NCI-H510A (cell line): Measurements from ENCODE around the gene CD46.
"Not testable (repeated sequence)": the region's sequence is repeated elsewhere in the genome, so short reads cannot be mapped to it uniquely, and the experiment has no call there.

ENCODE experiments used
- DNase-seq: peaks from one replicate; lab custom pipeline; 2025; lab: John Stamatoyannopoulos, UW

The CD46 gene

GRCh38 chr1:207750631-207751305 is 1.1 kb upstream of the CD46 start:
- DNase-seq, result no peak

DNA sequence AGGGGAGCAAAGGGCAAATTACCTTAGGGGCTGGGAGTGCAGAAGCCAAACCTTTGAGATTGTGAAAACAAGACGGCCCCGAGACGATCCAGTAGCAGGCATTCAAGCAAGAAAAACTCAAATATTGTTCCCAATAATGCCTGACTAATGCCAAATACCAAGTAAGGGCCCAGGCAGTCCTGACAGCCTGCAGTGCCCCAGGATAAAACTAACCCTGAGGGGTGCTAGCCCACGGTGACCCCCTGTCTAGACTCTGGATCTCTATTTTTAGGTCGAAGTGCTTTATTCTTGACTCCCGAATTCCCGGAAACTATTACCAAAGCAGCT is 428 bp upstream of the CD46 start:
- not testable (repeated sequence) for DNase-seq

- DNase-seq, result peak; percentile 17
Observed at GRCh38 chr1:207752456-207752998, 673 bp downstream of the CD46 start.

DNA sequence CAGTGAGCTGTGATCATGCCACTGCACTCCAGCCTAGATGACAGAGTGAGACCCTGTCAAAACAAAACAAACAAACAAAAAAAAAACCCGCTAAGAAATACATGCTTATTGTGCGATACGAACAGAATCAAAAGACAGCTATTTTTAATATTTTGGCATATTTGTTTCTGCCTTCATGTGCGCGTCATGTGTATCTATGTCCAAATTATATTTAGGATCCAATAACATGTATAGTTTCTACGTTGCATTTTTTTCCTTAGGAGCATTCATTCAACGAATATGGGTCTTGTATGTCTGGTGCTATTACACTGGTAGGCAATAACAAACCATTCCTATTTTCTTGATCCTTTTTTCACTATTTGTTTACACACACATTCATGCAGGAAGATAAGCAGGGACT is 1.8 kb downstream of the CD46 start:
- no peak for DNase-seq

DNA sequence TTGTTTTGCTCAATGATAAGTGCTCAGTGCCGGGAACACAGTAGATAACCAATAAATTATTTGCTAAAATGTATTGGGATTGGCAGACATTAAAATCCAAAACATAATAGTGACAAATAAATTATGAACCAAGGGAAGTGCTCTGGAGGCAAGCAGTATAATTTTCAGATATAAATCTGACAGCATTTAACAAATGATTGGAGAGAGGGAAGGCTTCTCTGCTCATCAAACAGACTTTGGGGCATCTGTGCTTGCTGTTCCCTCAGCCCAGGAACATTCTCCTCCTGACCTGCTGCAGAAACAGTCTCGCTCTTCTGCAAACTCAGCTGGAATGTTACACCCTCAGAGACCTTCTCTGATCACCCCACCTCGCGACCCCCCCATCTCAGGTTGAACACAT is 2.2 kb downstream of the CD46 start:
- no peak for DNase-seq

GRCh38 chr1:207754974-207755700 is 3.3 kb downstream of the CD46 start:
- no peak for DNase-seq

DNA sequence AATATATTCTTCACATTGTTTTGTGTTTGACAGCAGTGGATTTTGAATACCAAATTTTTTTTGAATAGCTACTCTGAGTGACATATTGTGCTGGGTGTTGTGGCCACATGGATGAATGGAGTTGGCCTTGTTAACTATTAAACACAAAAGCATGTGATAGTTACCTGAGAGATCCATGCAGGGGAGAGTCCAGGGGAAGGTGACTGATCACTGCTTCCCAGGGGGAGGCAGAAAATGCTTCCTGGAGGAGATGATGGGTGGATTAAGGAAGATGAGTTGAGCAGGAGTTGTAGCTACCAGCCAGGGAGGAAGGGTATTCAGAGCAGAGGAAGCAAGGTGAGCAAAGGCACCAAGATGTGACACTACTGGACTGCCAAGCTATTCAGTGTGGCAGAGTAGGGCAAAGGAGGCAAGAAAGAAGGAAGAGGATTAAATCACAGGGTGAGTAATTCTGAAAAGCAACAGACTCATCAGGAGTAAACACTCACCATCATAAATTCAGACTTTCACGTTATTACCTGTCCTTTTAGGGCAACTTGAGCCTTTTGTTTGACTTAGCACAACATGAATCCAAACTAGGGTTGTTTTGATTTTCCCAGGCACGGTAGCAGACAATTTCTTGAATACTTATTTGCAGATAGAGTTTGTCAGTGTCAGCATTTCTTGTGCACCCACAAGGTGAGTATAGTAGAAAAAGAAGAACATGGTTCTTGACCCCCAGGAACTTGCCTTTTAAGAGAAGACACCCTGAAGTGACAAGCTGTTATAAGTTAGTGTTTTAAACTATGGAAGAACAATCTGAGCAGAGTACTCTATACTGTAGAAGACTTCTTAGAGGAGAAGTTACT is 4.2 kb downstream of the CD46 start:
- no peak for DNase-seq

DNA sequence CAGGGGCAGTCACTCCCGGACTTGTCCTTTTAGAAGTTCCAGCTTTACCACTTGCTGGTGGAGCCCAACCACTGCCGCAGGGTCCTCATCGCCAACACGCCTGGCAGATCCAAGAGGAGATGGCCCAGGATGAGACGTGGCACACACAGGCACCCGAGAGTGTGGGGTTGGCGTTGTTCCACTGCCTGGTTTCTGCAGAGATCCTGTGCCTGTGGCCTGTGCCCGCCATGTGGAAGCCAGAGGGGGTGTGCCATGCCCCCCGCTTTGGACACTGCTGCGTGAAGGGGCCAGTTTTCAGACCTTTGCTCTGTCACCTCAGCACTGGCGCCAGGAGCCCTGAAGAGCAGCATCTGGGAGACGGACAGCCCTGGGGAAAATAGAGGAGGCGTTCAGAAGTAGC is 10.8 kb downstream of the CD46 start:
- DNase-seq, result no peak

- no peak for DNase-seq
Observed at GRCh38 chr1:207763091-207763490, 11.2 kb downstream of the CD46 start.

DNA sequence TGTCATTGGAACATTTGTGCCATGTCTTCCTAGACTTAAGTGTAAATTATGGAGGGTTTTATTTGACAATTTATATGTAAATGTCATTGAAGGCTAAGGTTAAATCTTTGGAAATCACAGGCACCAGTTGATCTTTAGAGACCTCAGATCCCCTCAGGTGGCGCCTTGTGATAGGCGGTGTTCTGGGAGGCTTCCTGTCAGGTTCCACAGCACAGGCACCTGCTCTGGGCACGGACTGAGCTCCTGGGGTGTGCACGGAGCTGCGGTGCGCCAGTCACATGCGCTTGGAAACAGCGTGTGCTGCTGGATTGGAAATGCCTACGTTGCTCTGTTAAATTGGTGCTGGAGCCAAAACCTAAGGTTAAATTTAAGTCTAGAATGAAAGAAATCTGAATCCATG is 12.1 kb downstream of the CD46 start:
- no peak for DNase-seq

DNA sequence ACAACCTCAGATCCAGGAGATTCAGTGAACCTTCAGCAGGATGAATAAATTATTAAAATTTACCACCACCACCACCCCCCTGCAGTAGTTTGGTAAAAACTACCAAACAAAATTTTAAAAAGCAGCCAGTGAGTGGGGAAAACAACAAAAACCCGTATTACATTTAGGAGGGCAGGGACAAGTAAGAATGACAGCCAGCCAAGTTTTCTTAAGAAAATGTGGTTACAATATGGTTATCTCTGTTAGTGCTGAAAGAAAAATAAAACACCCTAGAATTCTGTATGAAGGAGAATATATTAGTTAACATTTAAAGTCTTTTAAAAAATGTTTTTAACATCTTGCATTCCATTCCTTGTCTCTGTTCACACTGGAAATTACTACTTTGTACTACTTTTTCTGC is 14.7 kb downstream of the CD46 start:
- DNase-seq, result no peak

- DNase-seq, result not testable (repeated sequence)
Observed at GRCh38 chr1:207770514-207770913, 18.7 kb downstream of the CD46 start.

- not testable (repeated sequence) for DNase-seq
Observed at GRCh38 chr1:207776045-207776444, 24.2 kb downstream of the CD46 start.

DNA sequence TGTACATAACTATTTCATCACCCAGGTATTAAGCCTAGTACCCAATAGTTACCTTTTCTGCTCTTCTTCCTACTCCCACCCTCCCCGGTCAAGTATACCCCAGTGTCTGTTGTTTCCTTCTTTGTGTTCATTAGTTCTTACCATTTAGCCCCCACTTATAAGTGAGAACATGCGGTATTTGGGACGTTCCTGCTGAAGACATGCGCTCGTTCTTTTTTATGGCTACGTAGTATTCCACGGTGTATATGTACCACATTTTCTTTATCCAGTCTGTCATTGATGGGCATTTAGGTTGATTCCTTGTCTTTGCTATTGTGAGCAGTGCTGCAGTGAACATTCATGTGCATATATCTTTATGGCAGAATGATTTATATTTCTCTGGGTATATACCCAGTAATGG is 25.6 kb downstream of the CD46 start:
- not testable (repeated sequence) for DNase-seq

GRCh38 chr1:207779008-207779407 is 27.2 kb downstream of the CD46 start:
- no peak for DNase-seq

DNA sequence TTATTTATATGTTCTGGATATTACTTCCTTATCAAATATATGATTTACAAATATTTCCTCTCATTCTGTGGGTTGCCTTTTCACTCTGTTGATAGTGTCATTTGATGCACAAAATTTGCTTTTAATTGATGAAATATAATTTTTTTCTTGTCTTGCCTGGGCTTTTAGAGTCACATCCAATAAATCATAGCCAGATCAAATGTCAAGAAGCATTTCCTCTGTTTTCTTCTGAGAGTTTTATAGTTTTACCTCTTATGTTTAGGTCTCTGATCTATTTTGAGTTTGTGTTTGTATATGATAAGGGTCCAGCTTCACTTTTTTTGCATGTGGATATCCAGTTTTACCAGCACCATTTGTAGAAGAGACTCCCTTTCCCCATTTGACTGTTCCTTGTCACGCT is 29.5 kb downstream of the CD46 start:
- no peak for DNase-seq

- no peak for DNase-seq
Observed at GRCh38 chr1:207787776-207788175, 35.9 kb downstream of the CD46 start.

DNA sequence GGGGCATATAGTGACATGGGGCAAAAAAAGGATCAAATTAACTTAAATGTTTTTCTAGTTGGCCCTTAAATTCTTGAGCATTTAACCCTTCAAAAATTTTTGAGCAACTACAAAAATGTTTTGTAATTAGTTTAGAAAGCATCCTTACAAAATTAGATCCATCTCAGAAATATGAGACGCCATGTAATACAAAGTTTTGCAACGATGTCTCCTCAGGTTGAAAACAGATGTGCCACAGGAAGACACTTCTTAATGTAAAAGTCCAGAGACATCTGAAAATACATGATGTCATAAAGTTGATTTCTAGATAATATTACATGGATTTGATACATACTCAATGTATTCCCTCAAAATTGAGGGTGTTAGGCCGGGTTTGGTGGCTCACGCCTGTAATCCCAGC is 37.5 kb downstream of the CD46 start:
- no peak for DNase-seq

- DNase-seq, result no peak
Observed at GRCh38 chr1:207789792-207790787, 38.2 kb downstream of the CD46 start.

GRCh38 chr1:207791290-207791689 is 39.4 kb downstream of the CD46 start:
- DNase-seq, result no peak

- DNase-seq, result no peak
Observed at GRCh38 chr1:207793327-207793726, 41.5 kb downstream of the CD46 start.
